C4-2B (cell line): ENCODE data around the gene MOB3A.
"Not testable (repeated sequence)": the region's sequence is repeated elsewhere in the genome, so short reads cannot be mapped to it uniquely, and the experiment has no call there.

Experiments
- H3K27ac ChIP-seq: fragments of 450-650 bp; 2 replicates; pipeline ENCODE4 v1.5.1; 2017
- CTCF ChIP-seq: fragments of 450-650 bp; conservative IDR thresholded peaks from 2 replicates; pipeline ENCODE4 v1.5.1; 2017; ENCODE audit warnings: mild to moderate bottlenecking
- ZFX ChIP-seq: fragments of 450-650 bp; IDR thresholded peaks from 2 replicates; pipeline ENCODE4 v1.6.1; 2017

Gene MOB3A

GRCh38 chr19:2087621-2088100 is 8.5 kb downstream of the MOB3A start:
- H3K27ac ChIP-seq = no peak overlapping the region
- TF ChIP-seq ZFX (no peak), CTCF (no peak)

GRCh38 chr19:2086695-2087620 is 9.2 kb downstream of the MOB3A start:
- H3K27ac ChIP-seq = not testable (repeated sequence)

- TF ChIP-seq ZFX (no peak), CTCF (no peak)
- H3K27ac ChIP-seq = no peak overlapping the region; the same call in 1 of the 2 replicates
Measured at GRCh38 chr19:2084993-2085720, 11.0 kb downstream of the MOB3A start.

GRCh38 chr19:2083174-2083854 is 12.8 kb downstream of the MOB3A start:
- H3K27ac ChIP-seq = peak overlapping the region; percentile 51
- TF ChIP-seq ZFX (no peak), CTCF (no peak)

- TF ChIP-seq CTCF = no peak
- no peak for TF ChIP-seq ZFX
- H3K27ac ChIP-seq = no peak overlapping the region
Measured at GRCh38 chr19:2081873-2082810, 14.0 kb downstream of the MOB3A start.

- no peak for TF ChIP-seq CTCF
- TF ChIP-seq ZFX = no peak
- H3K27ac ChIP-seq = no peak overlapping the region
Measured at GRCh38 chr19:2080336-2080988, 15.7 kb downstream of the MOB3A start.
